ENCODE results near the gene CHST8. TPM values are rescaled to one million over a fixed set of nuclear protein-coding genes. Genes with fewer than 3 reads are reported as not detected.

CHST8 gene
- total RNA-seq, 2 experiments from 2014 or later = not detected

DNA sequence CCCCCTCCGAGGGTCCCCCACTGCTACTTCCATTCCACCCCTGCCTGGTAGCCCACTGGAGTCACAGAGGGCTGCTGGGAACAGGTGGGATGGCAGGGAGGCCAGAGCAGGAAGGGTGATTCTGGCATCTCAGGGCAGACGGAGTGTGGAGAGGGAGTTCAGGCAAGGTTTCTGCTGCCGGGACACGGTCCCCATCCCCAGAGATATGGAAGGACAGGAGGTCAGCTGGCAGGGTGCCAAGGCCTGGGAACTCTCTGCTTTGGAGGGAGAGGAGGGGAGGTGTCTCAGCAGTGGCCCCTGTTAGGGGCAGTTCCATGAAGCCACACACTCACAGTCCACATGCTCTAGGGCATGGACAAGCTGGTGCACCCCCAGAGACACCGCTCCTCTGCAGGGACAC lies 68.1 kb downstream of the CHST8 start:
- Histone ChIP-seq H3K9me3 (ENCODE audit: control insufficient read depth in 1 of 2, insufficient read depth in 1 of 2, low read length in 2 of 2) (peaks cover 0 to 17% of the 10 kb centered on the region in 2 experiments), H3K4me3 (ENCODE audit: low read length) (no peak overlapping the region), H3K36me3 (ENCODE audit: insufficient read depth, low read length) (no peaks in the 10 kb centered on the region), H3K27me3 (ENCODE audit: control insufficient read depth in 1 of 2, insufficient read depth in 2 of 2, low read length in 2 of 2) (peaks cover 0 to 16% of the 10 kb centered on the region in 2 experiments), H3K4me1 (ENCODE audit: insufficient read depth, low read length) (no peaks in the 10 kb centered on the region), H3K27ac (ENCODE audit: low read depth in 1 of 2, low read length in 2 of 2) (no peak overlapping the region)
- intact Hi-C loops (cut with DNase I, micrococcal nuclease) = no loop called here
- Mint-ChIP-seq H3K4me3 (no peak overlapping the region), H3K27ac (no peak overlapping the region), H3K4me1 (ENCODE audit: low read depth) (no peaks in the 10 kb centered on the region), H3K27me3 (peaks cover 19% of the 10 kb centered on the region), H3K36me3 (ENCODE audit: low read depth) (no peaks in the 10 kb centered on the region), H3K9me3 (no peaks in the 10 kb centered on the region)
- ChIA-PET POLR2A (no interaction called here), CTCF (no interaction called here)
- no peak for DNase-seq
- TF ChIP-seq, protein P1, sequence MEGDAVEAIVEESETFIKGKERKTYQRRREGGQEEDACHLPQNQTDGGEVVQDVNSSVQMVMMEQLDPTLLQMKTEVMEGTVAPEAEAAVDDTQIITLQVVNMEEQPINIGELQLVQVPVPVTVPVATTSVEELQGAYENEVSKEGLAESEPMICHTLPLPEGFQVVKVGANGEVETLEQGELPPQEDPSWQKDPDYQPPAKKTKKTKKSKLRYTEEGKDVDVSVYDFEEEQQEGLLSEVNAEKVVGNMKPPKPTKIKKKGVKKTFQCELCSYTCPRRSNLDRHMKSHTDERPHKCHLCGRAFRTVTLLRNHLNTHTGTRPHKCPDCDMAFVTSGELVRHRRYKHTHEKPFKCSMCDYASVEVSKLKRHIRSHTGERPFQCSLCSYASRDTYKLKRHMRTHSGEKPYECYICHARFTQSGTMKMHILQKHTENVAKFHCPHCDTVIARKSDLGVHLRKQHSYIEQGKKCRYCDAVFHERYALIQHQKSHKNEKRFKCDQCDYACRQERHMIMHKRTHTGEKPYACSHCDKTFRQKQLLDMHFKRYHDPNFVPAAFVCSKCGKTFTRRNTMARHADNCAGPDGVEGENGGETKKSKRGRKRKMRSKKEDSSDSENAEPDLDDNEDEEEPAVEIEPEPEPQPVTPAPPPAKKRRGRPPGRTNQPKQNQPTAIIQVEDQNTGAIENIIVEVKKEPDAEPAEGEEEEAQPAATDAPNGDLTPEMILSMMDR (IDR thresholded peaks at IDR 0.05) = no peak
- no peak for ATAC-seq (ENCODE audit: poor library complexity)

DNA sequence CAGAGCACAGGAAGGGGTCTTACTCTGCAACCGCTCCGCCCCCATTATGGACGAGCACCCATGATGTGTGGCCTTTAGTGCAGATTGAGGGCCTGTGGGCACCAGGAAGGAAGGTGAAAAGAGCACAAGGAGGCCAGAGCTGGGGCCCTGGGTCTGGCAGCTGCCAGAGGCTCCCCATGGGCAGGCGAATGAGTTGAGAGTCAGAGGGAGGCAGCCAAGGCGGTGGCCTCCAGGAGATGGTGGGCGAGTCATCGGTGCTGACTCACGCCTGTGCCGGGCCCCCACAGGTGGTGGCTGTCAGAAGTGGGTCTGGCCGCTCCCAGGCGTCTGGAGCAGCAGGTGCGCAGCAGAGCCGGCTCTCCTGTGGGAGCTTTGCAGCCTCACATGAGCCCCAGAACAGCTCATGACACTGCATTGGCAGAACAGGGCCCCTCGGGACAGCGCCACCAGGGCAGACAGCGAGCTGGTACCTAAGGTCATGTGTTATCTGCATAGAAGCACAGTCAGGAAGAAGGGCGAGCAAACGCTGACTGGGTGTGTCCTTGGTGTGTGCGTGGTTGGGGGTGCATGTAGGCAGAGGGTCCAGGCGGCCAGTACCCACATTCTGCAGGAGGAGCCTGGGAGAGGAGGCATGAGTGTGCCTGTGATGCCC lies 68.8 kb downstream of the CHST8 start:
- ATAC-seq (ENCODE audit: poor library complexity) (no peak), DNase-seq (no peak)
- ChIA-PET POLR2A (no interaction called here), CTCF (no interaction called here)
- Histone ChIP-seq H3K4me1 (ENCODE audit: insufficient read depth, low read length) (no peaks in the 10 kb centered on the region), H3K4me3 (ENCODE audit: low read length) (no peak overlapping the region), H3K36me3 (ENCODE audit: insufficient read depth, low read length) (no peaks in the 10 kb centered on the region), H3K27ac (ENCODE audit: low read depth in 1 of 2, low read length in 2 of 2) (no peak overlapping the region), H3K27me3 (ENCODE audit: control insufficient read depth in 1 of 2, insufficient read depth in 2 of 2, low read length in 2 of 2) (peaks cover 0 to 13% of the 10 kb centered on the region in 2 experiments), H3K9me3 (ENCODE audit: control insufficient read depth in 1 of 2, insufficient read depth in 1 of 2, low read length in 2 of 2) (peaks cover 0 to 15% of the 10 kb centered on the region in 2 experiments)
- no peak overlapping the region for H3K27ac Mint-ChIP-seq
- peaks cover 17% of the 10 kb centered on the region for H3K27me3 Mint-ChIP-seq
- TF ChIP-seq, protein P1 (IDR thresholded peaks at IDR 0.05) = no peak
- intact Hi-C loops (cut with DNase I, micrococcal nuclease) = no loop called here
- H3K4me3 Mint-ChIP-seq = no peak overlapping the region
- no peaks in the 10 kb centered on the region for H3K4me1 Mint-ChIP-seq (ENCODE audit: low read depth)
- H3K36me3 Mint-ChIP-seq (ENCODE audit: low read depth) = no peaks in the 10 kb centered on the region
- H3K9me3 Mint-ChIP-seq = no peaks in the 10 kb centered on the region

DNA sequence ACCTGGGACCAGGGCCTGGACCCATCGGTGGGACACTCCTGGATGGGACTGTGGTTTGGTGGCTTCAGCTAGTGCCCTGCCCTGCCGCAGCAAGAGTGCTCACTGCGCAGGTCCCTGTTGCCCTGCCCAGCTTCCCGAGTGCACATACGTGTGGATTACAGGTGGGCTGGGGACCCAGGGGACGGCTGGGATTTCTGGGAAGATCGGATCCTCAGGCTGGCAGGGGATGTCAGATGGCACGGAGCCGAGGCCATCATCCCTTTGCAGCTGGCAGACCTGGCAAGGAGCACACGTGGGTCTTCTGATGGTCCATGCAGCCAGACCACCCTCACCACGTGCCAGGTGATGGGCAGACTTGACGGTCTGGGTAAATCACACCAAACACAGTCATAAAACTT lies 69.3 kb downstream of the CHST8 start:
- H3K36me3 Mint-ChIP-seq (ENCODE audit: low read depth) = no peaks in the 10 kb centered on the region

More for the DNA sequence above, 69.3 kb downstream of the CHST8 start:
- Histone ChIP-seq H3K9me3 (ENCODE audit: control insufficient read depth in 1 of 2, insufficient read depth in 1 of 2, low read length in 2 of 2) (peaks cover 0 to 15% of the 10 kb centered on the region in 2 experiments), H3K36me3 (ENCODE audit: insufficient read depth, low read length) (no peaks in the 10 kb centered on the region), H3K4me3 (ENCODE audit: low read length) (no peak overlapping the region), H3K27me3 (ENCODE audit: control insufficient read depth in 1 of 2, insufficient read depth in 2 of 2, low read length in 2 of 2) (peaks cover 0 to 10% of the 10 kb centered on the region in 2 experiments), H3K4me1 (ENCODE audit: insufficient read depth, low read length) (no peaks in the 10 kb centered on the region), H3K27ac (ENCODE audit: low read depth in 1 of 2, low read length in 2 of 2) (no peak overlapping the region)
- DNase-seq = no peak
- ChIA-PET CTCF (no interaction called here), POLR2A (no interaction called here)
- no peaks in the 10 kb centered on the region for H3K9me3 Mint-ChIP-seq
- TF ChIP-seq, protein P1 (IDR thresholded peaks at IDR 0.05) = no peak
- ATAC-seq (ENCODE audit: poor library complexity) = no peak
- H3K27me3 Mint-ChIP-seq = peaks cover 12% of the 10 kb centered on the region
- H3K4me1 Mint-ChIP-seq (ENCODE audit: low read depth) = no peaks in the 10 kb centered on the region
- H3K27ac Mint-ChIP-seq = no peak overlapping the region
- no peak overlapping the region for H3K4me3 Mint-ChIP-seq
- intact Hi-C loops (cut with DNase I, micrococcal nuclease) = no loop called here

Measured in CD4-positive, alpha-beta T cell (primary cell).